Lower leg skin (tissue), 3 donors: ENCODE measurements around the gene ANKRD62.
"Not testable (repeated sequence)": the region's sequence is repeated elsewhere in the genome, so short reads cannot be mapped to it uniquely, and the experiment has no call there.

ENCODE experiments used
- POLR2A ChIP-seq, 2 donors: fragments of 450-650 bp; IDR thresholded peaks; one replicate each; pipeline ENCODE4 v1.6.1; 2016 to 2017; ENCODE audit warnings: antibody characterized with exemption in 2 of 2, mild to moderate bottlenecking in 1 of 2, moderate library complexity in 1 of 2
- TF ChIP-seq, protein P1 (sequence below), 3 donors: fragments of 450-650 bp; IDR thresholded peaks; one replicate each; pipeline ENCODE4 v1.5.1; 2016; ENCODE audit warnings: antibody characterized with exemption in 3 of 3, mild to moderate bottlenecking in 3 of 3, moderate library complexity in 2 of 3

GRCh38 chr18:12141778-12142177 is 48.1 kb downstream of the ANKRD62 start:
- TF ChIP-seq POLR2A (IDR thresholded peaks at IDR 0.05): not testable (repeated sequence)
- TF ChIP-seq, protein P1, sequence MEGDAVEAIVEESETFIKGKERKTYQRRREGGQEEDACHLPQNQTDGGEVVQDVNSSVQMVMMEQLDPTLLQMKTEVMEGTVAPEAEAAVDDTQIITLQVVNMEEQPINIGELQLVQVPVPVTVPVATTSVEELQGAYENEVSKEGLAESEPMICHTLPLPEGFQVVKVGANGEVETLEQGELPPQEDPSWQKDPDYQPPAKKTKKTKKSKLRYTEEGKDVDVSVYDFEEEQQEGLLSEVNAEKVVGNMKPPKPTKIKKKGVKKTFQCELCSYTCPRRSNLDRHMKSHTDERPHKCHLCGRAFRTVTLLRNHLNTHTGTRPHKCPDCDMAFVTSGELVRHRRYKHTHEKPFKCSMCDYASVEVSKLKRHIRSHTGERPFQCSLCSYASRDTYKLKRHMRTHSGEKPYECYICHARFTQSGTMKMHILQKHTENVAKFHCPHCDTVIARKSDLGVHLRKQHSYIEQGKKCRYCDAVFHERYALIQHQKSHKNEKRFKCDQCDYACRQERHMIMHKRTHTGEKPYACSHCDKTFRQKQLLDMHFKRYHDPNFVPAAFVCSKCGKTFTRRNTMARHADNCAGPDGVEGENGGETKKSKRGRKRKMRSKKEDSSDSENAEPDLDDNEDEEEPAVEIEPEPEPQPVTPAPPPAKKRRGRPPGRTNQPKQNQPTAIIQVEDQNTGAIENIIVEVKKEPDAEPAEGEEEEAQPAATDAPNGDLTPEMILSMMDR (IDR thresholded peaks at IDR 0.05): not testable (repeated sequence)
